Peyer's patch (tissue), 4 donors: ENCODE data around the gene WDR59. TPM values are rescaled to one million over a fixed set of nuclear protein-coding genes. Genes with fewer than 3 reads are reported as not detected.

Experiments used
- DNase-seq, 3 donors: peaks; one replicate each; pipeline ENCODE4 v3.0.0-alpha.2; 2017 to 2019
- H3K27ac ChIP-seq, 4 donors: fragments of 200-600 bp; sonication (generic); one replicate each; pipeline ENCODE4 v1.5.1; 2016 to 2019
- H3K27me3 ChIP-seq, 2 donors: fragments of 200-600 bp; sonication (generic); one replicate each; pipeline ENCODE4 v1.5.1; 2019
- H3K36me3 ChIP-seq, 3 donors: fragments of 200-600 bp; sonication (generic); one replicate each; pipeline ENCODE4 v1.5.1; 2016 to 2019
- H3K4me1 ChIP-seq, 4 donors: fragments of 200-600 bp; sonication (generic); one replicate each; pipeline ENCODE4 v1.5.1; 2016 to 2019
- H3K4me3 ChIP-seq, 4 donors: fragments of 200-600 bp; sonication (generic); 1 replicate in 3 of 4; 2 replicates in 1 of 4; pipeline ENCODE4 v1.5.1; 2016 to 2019; ENCODE audit warnings: mild to moderate bottlenecking in 1 of 4
- H3K9me3 ChIP-seq, 4 donors: fragments of 200-600 bp; sonication (generic); one replicate each; pipeline ENCODE4 v1.5.1; 2016 to 2019; ENCODE audit warnings: mild to moderate bottlenecking in 1 of 4
- POLR2A ChIP-seq, 2 donors: fragments of 450-650 bp; IDR thresholded peaks; one replicate each; pipeline ENCODE4 v1.5.1; 2017; ENCODE audit warnings: antibody characterized with exemption in 2 of 2, mild to moderate bottlenecking in 2 of 2, moderate library complexity in 2 of 2
- total RNA-seq, 4 donors: library from RNA; depleted of rRNA; stranded (reverse); fragments of >200 nt; gene quantifications; one replicate each; pipeline ENCODE4 v1.1.0, GENCODE V29; 2016
- TF ChIP-seq, protein P1 (sequence below), 6 experiments: fragments of 450-650 bp in 4 of 6; fragments of 200-600 bp in 2 of 6; sonication (generic) in 1 of 6; IDR thresholded peaks; one replicate each; pipeline ENCODE4 v1.5.1; 2017 to 2019; ENCODE audit warnings: antibody characterized with exemption in 6 of 6, mild to moderate bottlenecking in 3 of 6, moderate library complexity in 1 of 6

Gene WDR59
- total RNA-seq, 4 donors from 2014 or later, result 32.9 to 127 (median 102) TPM

GRCh38 chr16:74874123-74874522 lies 110.8 kb downstream of the WDR59 start:
- H3K27ac ChIP-seq, result no peak overlapping the region

GRCh38 chr16:74872302-74872701 lies 112.6 kb downstream of the WDR59 start:
- Histone ChIP-seq H3K9me3 (no peaks in the 10 kb centered on the region), H3K4me1 (no peaks in the 10 kb centered on the region), H3K27ac (no peak overlapping the region), H3K4me3 (no peak overlapping the region), H3K36me3 (peaks cover 0 to 38% (median 0%) of the 10 kb centered on the region in 3 donors), H3K27me3 (no peaks in the 10 kb centered on the region)
- no peak for DNase-seq
- TF ChIP-seq, protein P1, sequence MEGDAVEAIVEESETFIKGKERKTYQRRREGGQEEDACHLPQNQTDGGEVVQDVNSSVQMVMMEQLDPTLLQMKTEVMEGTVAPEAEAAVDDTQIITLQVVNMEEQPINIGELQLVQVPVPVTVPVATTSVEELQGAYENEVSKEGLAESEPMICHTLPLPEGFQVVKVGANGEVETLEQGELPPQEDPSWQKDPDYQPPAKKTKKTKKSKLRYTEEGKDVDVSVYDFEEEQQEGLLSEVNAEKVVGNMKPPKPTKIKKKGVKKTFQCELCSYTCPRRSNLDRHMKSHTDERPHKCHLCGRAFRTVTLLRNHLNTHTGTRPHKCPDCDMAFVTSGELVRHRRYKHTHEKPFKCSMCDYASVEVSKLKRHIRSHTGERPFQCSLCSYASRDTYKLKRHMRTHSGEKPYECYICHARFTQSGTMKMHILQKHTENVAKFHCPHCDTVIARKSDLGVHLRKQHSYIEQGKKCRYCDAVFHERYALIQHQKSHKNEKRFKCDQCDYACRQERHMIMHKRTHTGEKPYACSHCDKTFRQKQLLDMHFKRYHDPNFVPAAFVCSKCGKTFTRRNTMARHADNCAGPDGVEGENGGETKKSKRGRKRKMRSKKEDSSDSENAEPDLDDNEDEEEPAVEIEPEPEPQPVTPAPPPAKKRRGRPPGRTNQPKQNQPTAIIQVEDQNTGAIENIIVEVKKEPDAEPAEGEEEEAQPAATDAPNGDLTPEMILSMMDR (IDR thresholded peaks at IDR 0.05), result no peak
- no peak for TF ChIP-seq POLR2A (IDR thresholded peaks at IDR 0.05)

More at GRCh38 chr16:74874123-74874522, 110.8 kb downstream of the WDR59 start:
- H3K27me3 ChIP-seq, result no peaks in the 10 kb centered on the region
- no peak overlapping the region for H3K4me3 ChIP-seq
- TF ChIP-seq, protein P1 (IDR thresholded peaks at IDR 0.05), result no peak
- TF ChIP-seq POLR2A (IDR thresholded peaks at IDR 0.05), result no peak
- no peaks in the 10 kb centered on the region for H3K4me1 ChIP-seq
- DNase-seq, result peak in 1 of 3 donors; percentile 37
- H3K9me3 ChIP-seq, result no peaks in the 10 kb centered on the region
- H3K36me3 ChIP-seq, result peaks cover 0 to 41% (median 0%) of the 10 kb centered on the region in 3 donors

- Histone ChIP-seq H3K36me3 (peaks cover 0 to 37% (median 0%) of the 10 kb centered on the region in 3 donors), H3K4me1 (no peaks in the 10 kb centered on the region), H3K9me3 (no peaks in the 10 kb centered on the region), H3K27ac (no peak overlapping the region), H3K4me3 (no peak overlapping the region), H3K27me3 (no peaks in the 10 kb centered on the region)
- no peak for TF ChIP-seq POLR2A (IDR thresholded peaks at IDR 0.05)
- TF ChIP-seq, protein P1 (IDR thresholded peaks at IDR 0.05), result no peak
- DNase-seq, result peak in 1 of 3 donors; percentile 30
Measured at GRCh38 chr16:74871608-74872007, 113.3 kb downstream of the WDR59 start.

DNA sequence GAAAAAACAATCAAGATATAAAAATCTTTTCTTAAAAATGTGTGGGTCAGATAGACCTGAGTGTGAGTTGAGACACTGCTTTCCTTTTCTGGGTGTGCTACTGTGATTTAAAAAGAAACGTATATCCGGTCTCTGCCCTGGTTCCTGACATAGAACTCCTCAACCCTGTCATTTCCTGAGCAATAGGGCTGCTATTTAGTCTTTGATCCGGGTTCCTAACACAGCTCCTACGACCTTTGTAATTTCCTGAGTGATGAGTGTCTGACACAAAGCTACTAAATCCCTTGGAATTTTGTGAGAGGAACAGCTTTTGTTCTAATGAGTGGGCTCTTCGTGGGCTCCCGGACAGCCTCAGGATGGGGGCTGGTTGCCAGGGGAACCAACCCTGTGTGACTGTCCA lies 116.4 kb downstream of the WDR59 start:
- TF ChIP-seq, protein P1 (IDR thresholded peaks at IDR 0.05), result no peak
- TF ChIP-seq POLR2A (IDR thresholded peaks at IDR 0.05), result peak in 1 of 2 donors; percentile 26
- Histone ChIP-seq H3K27ac (peak overlapping the region in 2 of 4 donors; percentile 0 to 17), H3K27me3 (no peaks in the 10 kb centered on the region), H3K4me3 (no peak overlapping the region), H3K9me3 (no peaks in the 10 kb centered on the region), H3K4me1 (no peaks in the 10 kb centered on the region), H3K36me3 (peaks cover 0 to 14% (median 0%) of the 10 kb centered on the region in 3 donors)
- no peak for DNase-seq

GRCh38 chr16:74868035-74868434 lies 116.9 kb downstream of the WDR59 start:
- H3K36me3 ChIP-seq, result peaks cover 0 to 12% (median 0%) of the 10 kb centered on the region in 3 donors
- peak overlapping the region in 1 of 4 donors; percentile 0 for H3K27ac ChIP-seq
- DNase-seq, result no peak
- no peaks in the 10 kb centered on the region for H3K9me3 ChIP-seq
- no peaks in the 10 kb centered on the region for H3K27me3 ChIP-seq
- no peaks in the 10 kb centered on the region for H3K4me1 ChIP-seq
- TF ChIP-seq, protein P1 (IDR thresholded peaks at IDR 0.05), result no peak
- no peak for TF ChIP-seq POLR2A (IDR thresholded peaks at IDR 0.05)
- no peak overlapping the region for H3K4me3 ChIP-seq
